CD14-positive monocyte (primary cell): ENCODE measurements around the gene SF3B3. TPM values are rescaled to one million over a fixed set of nuclear protein-coding genes. Genes with fewer than 3 reads are reported as not detected.

ENCODE experiments used
- DNase-seq, 3 donors: peaks; one replicate each; pipeline ENCODE4 v3.0.0-alpha.2; 2011 to 2022
- H2AFZ ChIP-seq: 2 replicates; pipeline ENCODE4 v1.6.0; 2012; ENCODE audit warnings: mild to moderate bottlenecking, low read depth, low read length, inconsistent platforms; ENCODE audit not compliant: insufficient read depth, poor library complexity, severe bottlenecking
- H3K27ac ChIP-seq, 2 donors: 1 replicate in 1 of 2; 2 replicates in 1 of 2; pipeline ENCODE4 v1.5.1; 2012 to 2013; ENCODE audit warnings: low read length in 2 of 2, control low read depth in 1 of 2, inconsistent platforms in 1 of 2, low read depth in 1 of 2, mild to moderate bottlenecking in 1 of 2
- H3K27me3 ChIP-seq, 2 donors: one replicate each; pipeline versions ENCODE4 v1.6.0 to v1.6.1; 2011 to 2013; ENCODE audit warnings: low read length in 2 of 2; ENCODE audit not compliant: control insufficient read depth in 2 of 2, insufficient read depth in 2 of 2
- H3K36me3 ChIP-seq, 2 donors: replicated peaks in 1 of 2; 1 replicate in 1 of 2; 2 replicates in 1 of 2; pipeline versions ENCODE4 v1.5.1 to v1.6.1; 2012 to 2013; ENCODE audit warnings: low read length in 2 of 2, control low read depth in 1 of 2, inconsistent platforms in 1 of 2, mild to moderate bottlenecking in 1 of 2; ENCODE audit not compliant: insufficient read depth in 2 of 2, control insufficient read depth in 1 of 2
- H3K4me1 ChIP-seq, 2 donors: 1 replicate in 1 of 2; 2 replicates in 1 of 2; pipeline versions ENCODE4 v1.5.1 to v1.6.1; 2012 to 2013; ENCODE audit warnings: low read length in 2 of 2, control low read depth in 1 of 2, inconsistent platforms in 1 of 2, mild to moderate bottlenecking in 1 of 2, moderate library complexity in 1 of 2; ENCODE audit not compliant: insufficient read depth in 2 of 2, control insufficient read depth in 1 of 2
- H3K4me2 ChIP-seq: replicated peaks from 2 replicates; pipeline ENCODE3; 2012; ENCODE audit warnings: low read length, moderate library complexity, mild to moderate bottlenecking; ENCODE audit not compliant: poor library complexity, severe bottlenecking; ENCODE audit errors: extremely low read depth
- H3K4me3 ChIP-seq, 3 experiments: fragments of 200-600 bp in 1 of 3; sonication (generic) in 1 of 3; replicated peaks in 1 of 3; 1 replicate in 2 of 3; 2 replicates in 1 of 3; pipeline ENCODE4 v1.5.1; 2011 to 2013; ENCODE audit warnings: low read length in 3 of 3, mild to moderate bottlenecking in 3 of 3, control low read depth in 2 of 3, low read depth in 2 of 3, inconsistent platforms in 1 of 3, moderate library complexity in 1 of 3
- H3K79me2 ChIP-seq: 2 replicates; pipeline ENCODE4 v1.6.0; 2012; ENCODE audit warnings: mild to moderate bottlenecking, control low read depth, inconsistent platforms, low read length, moderate library complexity; ENCODE audit not compliant: insufficient read depth
- H3K9ac ChIP-seq: 2 replicates; pipeline ENCODE4 v1.6.0; 2017; ENCODE audit warnings: low read length, mild to moderate bottlenecking; ENCODE audit not compliant: insufficient read depth, poor library complexity, severe bottlenecking
- H3K9me3 ChIP-seq, 2 donors: replicated peaks in 1 of 2; 1 replicate in 1 of 2; 2 replicates in 1 of 2; pipeline versions ENCODE4 v1.5.1 to v1.6.1; 2012 to 2013; ENCODE audit warnings: low read length in 2 of 2, control low read depth in 1 of 2; ENCODE audit not compliant: control insufficient read depth in 1 of 2, insufficient read depth in 1 of 2
- H4K20me1 ChIP-seq: 2 replicates; pipeline ENCODE4 v1.6.0; 2012; ENCODE audit warnings: mild to moderate bottlenecking, low read length, control low read depth, moderate library complexity; ENCODE audit not compliant: insufficient read depth
- H3K27ac Mint-ChIP-seq, 7 donors: one replicate each; pipeline ENCODE4 v1.8.0; 2020; ENCODE audit warnings: mild to moderate bottlenecking in 7 of 7, mixed read lengths in 7 of 7, moderate library complexity in 6 of 7, inconsistent platforms in 2 of 7
- H3K27me3 Mint-ChIP-seq, 3 donors: one replicate each; pipeline ENCODE4 v1.8.0; 2021 to 2022; ENCODE audit warnings: low read depth in 3 of 3, mild to moderate bottlenecking in 3 of 3, mixed read lengths in 3 of 3, moderate library complexity in 3 of 3, inconsistent platforms in 1 of 3
- H3K36me3 Mint-ChIP-seq, 2 donors: one replicate each; pipeline ENCODE4 v1.8.0; 2020; ENCODE audit warnings: mixed read lengths in 2 of 2, inconsistent platforms in 1 of 2, mild to moderate bottlenecking in 1 of 2
- H3K4me1 Mint-ChIP-seq: one replicate; pipeline ENCODE4 v1.8.0; 2020; ENCODE audit warnings: mild to moderate bottlenecking, mixed read lengths
- H3K4me3 Mint-ChIP-seq, 2 donors: one replicate each; pipeline ENCODE4 v1.8.0; 2020; ENCODE audit warnings: mild to moderate bottlenecking in 2 of 2, mixed read lengths in 2 of 2, moderate library complexity in 1 of 2
- H3K9me3 Mint-ChIP-seq, 7 donors: one replicate each; pipeline ENCODE4 v1.8.0; 2020 to 2022; ENCODE audit warnings: mixed read lengths in 7 of 7, mild to moderate bottlenecking in 6 of 7, moderate library complexity in 6 of 7, inconsistent platforms in 2 of 7
- CTCF ChIP-seq: fragments of 200-600 bp; IDR thresholded peaks from one replicate; pipeline ENCODE4 v1.8.0; 2022; ENCODE audit warnings: antibody characterized with exemption, mild to moderate bottlenecking
- WGBS: methylation state at CpG from one replicate; pipeline ENCODE4 v1.1.5; 2013; ENCODE audit warnings: missing lambda C conversion rate; ENCODE audit not compliant: insufficient coverage; 5-methylcytosine and 5-hydroxymethylcytosine counted together
- intact Hi-C, 2 donors: fragments of 100-400 bp; cut with micrococcal nuclease; formaldehyde crosslinking; loops; one replicate each; pipeline versions ENCODE4 v1.15.0 to v1.15.1; 2023
- polyA plus RNA-seq, 3 donors: library from polyadenylated mRNA; depleted of rRNA in 1 of 3; unstranded in 2 of 3; stranded (reverse) in 1 of 3; fragments of 300-500 nt in 2 of 3; fragments of >200 nt in 1 of 3; fragmentation: Illumina TruSeq in 2 of 3; gene quantifications; 1 replicate in 2 of 3; 2 replicates in 1 of 3; pipeline ENCODE4 v1.2.3, GENCODE V29; 2012 to 2021

SF3B3 gene
- polyA plus RNA-seq, 3 donors, result 34.2 to 52.3 (median 42.1) TPM

GRCh38 chr16:70556063-70556462, 32.4 kb downstream of the SF3B3 start:
- H3K4me3 Mint-ChIP-seq, result no peak overlapping the region
- H3K9me3 ChIP-seq, result no peaks in the 10 kb centered on the region

DNA sequence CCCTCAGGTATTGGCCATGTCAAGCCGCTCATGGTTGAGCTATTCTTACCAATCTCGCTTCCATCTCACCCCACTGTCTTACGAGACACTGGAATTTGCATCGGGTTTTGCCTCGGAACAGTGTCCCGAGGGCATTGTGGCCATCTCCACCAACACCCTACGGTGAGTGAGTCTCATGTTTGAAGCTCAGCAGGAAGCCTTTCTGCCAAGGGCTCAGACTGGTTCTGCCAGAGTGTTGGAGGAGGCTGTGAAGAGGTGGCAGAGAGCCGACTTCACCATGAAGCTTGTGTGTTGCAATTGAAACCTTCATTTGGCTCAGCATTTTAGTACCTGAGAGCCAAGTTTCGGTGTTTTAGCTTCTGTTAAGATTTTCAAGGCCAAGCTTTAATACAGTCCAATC, 38.0 kb downstream of the SF3B3 start:
- peaks cover 10% of the 10 kb centered on the region for H3K79me2 ChIP-seq

More at GRCh38 chr16:70556063-70556462, 32.4 kb downstream of the SF3B3 start:
- H2AFZ ChIP-seq, result no peak overlapping the region
- no peak overlapping the region for H3K27ac ChIP-seq
- H3K36me3 ChIP-seq, result peaks cover 99 to 100% of the 10 kb centered on the region in 2 donors
- WGBS, result 100% methylated on average over 3 of the region's 3 CpGs
- Mint-ChIP-seq H3K4me1 (no peaks in the 10 kb centered on the region), H3K27ac (peak overlapping the region in 1 of 7 donors; percentile 52), H3K9me3 (no peaks in the 10 kb centered on the region), H3K27me3 (no peaks in the 10 kb centered on the region), H3K36me3 (peaks cover 85 to 89% of the 10 kb centered on the region in 2 donors)
- H3K9ac ChIP-seq, result no peak overlapping the region
- H3K4me2 ChIP-seq, result no peak overlapping the region
- no peak for TF ChIP-seq CTCF
- peaks cover 53% of the 10 kb centered on the region for H4K20me1 ChIP-seq
- no peak for DNase-seq
- H3K27me3 ChIP-seq, result no peaks in the 10 kb centered on the region
- H3K4me1 ChIP-seq, result no peaks in the 10 kb centered on the region
- H3K4me3 ChIP-seq, result no peak overlapping the region
- intact Hi-C loops, result no loop called here
- peaks cover 24% of the 10 kb centered on the region for H3K79me2 ChIP-seq

More for the DNA sequence above, 38.0 kb downstream of the SF3B3 start:
- Histone ChIP-seq H3K9ac (peak overlapping the region; percentile 15), H3K27ac (no peak overlapping the region), H3K36me3 (peaks cover 99 to 100% of the 10 kb centered on the region in 2 donors), H3K27me3 (no peaks in the 10 kb centered on the region), H3K4me3 (no peak overlapping the region), H3K9me3 (no peaks in the 10 kb centered on the region), H4K20me1 (peaks cover 43% of the 10 kb centered on the region), H3K4me2 (no peak overlapping the region), H2AFZ (no peak overlapping the region), H3K4me1 (no peaks in the 10 kb centered on the region)
- intact Hi-C loops, result no loop called here
- Mint-ChIP-seq H3K4me3 (no peak overlapping the region), H3K9me3 (no peaks in the 10 kb centered on the region), H3K36me3 (peaks cover 92 to 97% of the 10 kb centered on the region in 2 donors), H3K27ac (no peak overlapping the region), H3K27me3 (no peaks in the 10 kb centered on the region), H3K4me1 (no peaks in the 10 kb centered on the region)
- no peak for TF ChIP-seq CTCF
- 98% methylated on average over 5 of the region's 9 CpGs for WGBS
- DNase-seq, result no peak
